22Rv1 (cell line): ENCODE results near the gene CNGB1.

Experiments used
- H3K27ac ChIP-seq: fragments of 450-650 bp; 2 replicates; pipeline ENCODE4 v1.5.1; 2017
- ZFX ChIP-seq: fragments of 450-650 bp; IDR thresholded peaks from 2 replicates; pipeline ENCODE4 v1.6.1; 2017; ENCODE audit warnings: antibody characterized with exemption, borderline replicate concordance
- TF ChIP-seq, protein P1 (sequence below): fragments of 450-650 bp; IDR thresholded peaks from 2 replicates; pipeline ENCODE4 v1.5.1; 2017; ENCODE audit warnings: mild to moderate bottlenecking

Gene CNGB1

DNA sequence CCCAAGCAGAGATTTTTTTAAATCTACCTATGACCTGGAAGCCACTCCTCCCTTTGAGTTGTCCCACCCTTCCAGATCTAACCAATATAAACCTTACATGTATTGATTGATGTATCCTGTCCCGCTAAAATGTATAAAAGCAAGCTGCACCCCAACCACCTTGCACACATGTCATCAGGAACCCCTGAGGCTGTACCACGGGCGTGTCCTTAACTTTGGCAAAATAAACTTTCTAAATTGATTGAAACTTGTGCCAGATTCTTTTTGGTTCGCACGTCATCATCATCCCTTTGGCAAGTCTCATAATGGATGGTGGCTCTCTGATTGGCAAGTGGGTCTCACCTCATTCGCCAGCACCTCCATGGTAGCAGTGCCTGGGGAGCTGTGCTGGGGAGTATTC is 60.2 kb downstream of the CNGB1 start:
- TF ChIP-seq ZFX: no peak
- TF ChIP-seq, protein P1, sequence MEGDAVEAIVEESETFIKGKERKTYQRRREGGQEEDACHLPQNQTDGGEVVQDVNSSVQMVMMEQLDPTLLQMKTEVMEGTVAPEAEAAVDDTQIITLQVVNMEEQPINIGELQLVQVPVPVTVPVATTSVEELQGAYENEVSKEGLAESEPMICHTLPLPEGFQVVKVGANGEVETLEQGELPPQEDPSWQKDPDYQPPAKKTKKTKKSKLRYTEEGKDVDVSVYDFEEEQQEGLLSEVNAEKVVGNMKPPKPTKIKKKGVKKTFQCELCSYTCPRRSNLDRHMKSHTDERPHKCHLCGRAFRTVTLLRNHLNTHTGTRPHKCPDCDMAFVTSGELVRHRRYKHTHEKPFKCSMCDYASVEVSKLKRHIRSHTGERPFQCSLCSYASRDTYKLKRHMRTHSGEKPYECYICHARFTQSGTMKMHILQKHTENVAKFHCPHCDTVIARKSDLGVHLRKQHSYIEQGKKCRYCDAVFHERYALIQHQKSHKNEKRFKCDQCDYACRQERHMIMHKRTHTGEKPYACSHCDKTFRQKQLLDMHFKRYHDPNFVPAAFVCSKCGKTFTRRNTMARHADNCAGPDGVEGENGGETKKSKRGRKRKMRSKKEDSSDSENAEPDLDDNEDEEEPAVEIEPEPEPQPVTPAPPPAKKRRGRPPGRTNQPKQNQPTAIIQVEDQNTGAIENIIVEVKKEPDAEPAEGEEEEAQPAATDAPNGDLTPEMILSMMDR: no peak
- no peak overlapping the region for H3K27ac ChIP-seq

DNA sequence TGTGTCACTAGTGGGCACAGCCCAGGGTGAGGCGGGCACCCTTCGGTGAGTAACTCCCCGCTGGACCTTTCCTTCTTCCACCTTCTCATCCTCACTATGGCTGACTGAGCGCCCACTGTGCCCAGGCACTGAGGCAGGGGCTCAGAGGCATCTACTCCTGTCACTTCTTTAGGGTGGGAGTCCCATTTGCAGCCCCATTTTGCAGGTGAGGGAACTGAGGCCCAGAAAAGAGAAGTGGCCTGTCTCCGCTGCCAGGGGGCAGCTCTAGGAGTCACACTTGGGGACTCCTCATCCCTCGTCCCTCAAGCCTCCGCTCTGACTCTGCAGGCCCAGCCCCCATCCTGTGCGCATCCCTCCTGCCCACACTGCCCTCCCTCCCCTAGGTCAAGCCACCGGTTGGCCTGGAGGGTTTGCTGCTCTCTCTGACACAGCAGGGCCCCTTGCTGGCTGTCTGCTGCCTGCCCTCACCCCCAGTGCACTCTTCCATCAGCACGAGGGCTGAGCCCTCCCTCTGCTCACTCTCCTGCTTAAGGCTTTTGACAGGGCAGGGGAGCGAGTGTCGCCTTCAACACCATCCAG is 62.4 kb downstream of the CNGB1 start:
- H3K27ac ChIP-seq: no peak overlapping the region
- TF ChIP-seq, protein P1: no peak
- TF ChIP-seq ZFX: no peak

DNA sequence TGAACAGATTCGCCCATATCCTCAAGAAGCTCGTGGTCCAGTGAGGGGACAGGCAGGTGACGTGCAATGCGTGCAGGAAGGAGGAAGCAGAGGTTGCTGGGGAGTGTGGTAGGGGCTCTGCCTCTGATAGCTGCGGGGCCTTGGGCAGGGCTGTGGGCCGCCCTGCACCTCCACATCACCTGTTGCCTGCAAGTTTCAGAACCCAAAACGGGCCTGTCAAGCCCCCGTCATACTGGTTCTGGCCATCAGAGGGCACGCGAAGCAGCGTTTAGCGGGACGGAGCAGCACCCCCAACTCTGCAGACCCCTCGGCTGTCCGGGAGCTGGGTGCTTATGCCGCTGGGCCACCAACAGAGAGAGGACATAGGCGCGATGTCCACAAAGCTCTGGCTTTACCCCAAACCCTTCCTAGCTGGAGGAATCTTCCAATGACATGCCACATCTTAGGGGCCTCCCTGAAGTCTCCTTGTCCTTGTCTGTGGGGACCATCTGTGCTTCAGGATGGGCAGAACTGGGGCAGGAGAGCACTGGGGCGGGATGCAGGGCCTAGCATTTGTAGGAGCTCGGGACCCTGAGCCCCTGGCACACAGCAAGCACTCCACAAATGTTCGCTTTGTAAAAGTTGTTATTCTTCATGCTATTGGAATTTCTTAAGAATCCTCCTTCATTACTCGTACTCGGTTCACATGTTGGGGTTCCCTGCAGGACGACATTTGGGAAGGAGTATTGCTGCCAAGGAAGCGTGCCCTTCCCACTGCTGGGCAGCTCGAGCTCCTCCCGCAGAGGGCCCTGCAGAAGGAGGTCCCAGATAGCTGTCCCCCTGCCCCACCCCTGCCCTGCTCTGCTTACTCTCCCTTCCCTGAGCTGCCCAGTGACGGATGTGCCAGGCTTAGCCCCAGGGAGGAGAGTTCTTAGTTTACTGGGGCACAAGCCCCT is 64.3 kb downstream of the CNGB1 start:
- no peak overlapping the region for H3K27ac ChIP-seq
- no peak for TF ChIP-seq ZFX
- TF ChIP-seq, protein P1: peak; percentile 54

DNA sequence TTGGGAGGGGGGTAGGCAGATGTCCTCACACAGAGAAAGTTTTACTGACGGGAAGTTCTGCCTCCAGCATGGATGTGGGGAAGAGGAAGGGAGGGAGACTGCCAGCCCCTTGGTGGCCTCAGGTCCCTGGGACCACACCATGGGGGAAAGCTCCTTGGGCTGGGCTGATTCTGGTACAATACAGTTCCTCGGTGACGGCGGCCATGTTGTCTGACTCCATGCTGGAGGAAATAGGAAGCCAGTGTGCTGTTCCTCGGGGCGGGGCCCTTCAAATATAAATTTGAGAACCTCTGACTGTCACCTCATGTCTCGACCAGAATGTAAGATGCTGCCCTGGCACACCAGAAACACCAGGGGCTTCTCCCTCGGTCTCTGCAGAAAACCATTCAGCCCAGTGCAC is 66.8 kb downstream of the CNGB1 start:
- TF ChIP-seq ZFX: no peak
- TF ChIP-seq, protein P1: no peak

DNA sequence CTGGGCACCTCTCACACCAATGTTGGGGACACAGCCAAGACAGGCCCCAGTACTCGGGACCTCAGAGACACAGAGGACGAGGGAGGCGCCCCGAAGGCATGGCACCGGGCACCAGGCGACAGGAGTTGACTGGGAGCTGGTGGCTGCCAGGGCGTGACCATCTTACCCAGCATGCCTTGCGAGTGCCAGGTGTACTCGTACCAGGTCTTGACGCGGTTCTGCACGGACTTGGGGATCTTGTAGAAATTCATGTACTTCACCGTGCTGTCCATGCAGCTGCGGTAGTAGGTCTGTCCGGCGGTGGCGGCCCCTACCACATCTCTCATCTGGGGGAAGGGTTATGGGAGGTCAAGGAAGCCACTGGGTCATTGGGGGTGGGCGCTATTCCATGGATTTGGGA is 67.3 kb downstream of the CNGB1 start:
- TF ChIP-seq, protein P1: no peak
- TF ChIP-seq ZFX: no peak
- H3K27ac ChIP-seq: no peak overlapping the region

More for the DNA sequence above, 66.8 kb downstream of the CNGB1 start:
- H3K27ac ChIP-seq: no peak overlapping the region

DNA sequence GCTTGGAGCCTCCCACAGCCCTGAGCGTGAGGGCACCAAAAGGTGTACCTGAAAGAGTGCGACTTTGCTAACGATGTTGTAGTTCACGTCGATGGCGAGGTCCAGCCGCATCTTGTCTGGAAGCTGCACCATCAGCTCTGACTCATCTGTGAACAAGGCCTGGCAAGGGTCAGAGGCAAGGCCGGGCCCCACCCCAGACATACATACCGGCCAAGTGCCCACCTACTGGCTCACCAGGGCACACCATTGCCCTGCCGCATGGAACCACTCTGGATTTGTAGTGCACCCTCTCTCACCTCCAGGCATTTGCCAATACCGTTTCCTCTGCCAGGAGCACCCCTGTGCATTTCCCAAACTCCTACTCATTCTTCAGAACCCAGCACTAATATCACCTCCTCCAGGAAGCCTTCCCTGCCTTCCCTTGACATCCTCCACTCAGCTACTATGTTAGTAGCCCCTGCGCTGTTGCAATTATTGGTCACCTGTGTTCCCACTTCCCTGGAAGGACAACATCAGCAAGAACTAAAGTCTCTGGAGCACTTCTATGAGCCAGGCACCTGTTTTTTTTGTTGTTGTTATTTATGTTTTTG is 69.4 kb downstream of the CNGB1 start:
- no peak overlapping the region for H3K27ac ChIP-seq
- TF ChIP-seq ZFX: no peak
- TF ChIP-seq, protein P1: no peak
